Muscle of back (tissue), 13 donors: ENCODE data around the gene ERVW-1. TPM values are rescaled to one million over a fixed set of nuclear protein-coding genes. Genes with fewer than 3 reads are reported as not detected.
"Not testable (repeated sequence)": the region's sequence is repeated elsewhere in the genome, so short reads cannot be mapped to it uniquely, and the experiment has no call there.

Source experiments
- DNase-seq, 3 donors: peaks; one replicate each; pipeline versions ENCODE4 v3.0.0 to v3.0.0-alpha.2; 2013
- long read RNA-seq, 9 donors: transcript quantifications; one replicate each; lab custom pipeline, GENCODE V29; 2026
- polyA plus RNA-seq, 10 donors: library from polyadenylated mRNA; unstranded; fragments of 120-200 nt; gene quantifications; one replicate each; pipeline ENCODE4 v1.2.1, GENCODE V29; 2013; ENCODE audit not compliant: insufficient read length in 10 of 10

ERVW-1 gene, protein sequence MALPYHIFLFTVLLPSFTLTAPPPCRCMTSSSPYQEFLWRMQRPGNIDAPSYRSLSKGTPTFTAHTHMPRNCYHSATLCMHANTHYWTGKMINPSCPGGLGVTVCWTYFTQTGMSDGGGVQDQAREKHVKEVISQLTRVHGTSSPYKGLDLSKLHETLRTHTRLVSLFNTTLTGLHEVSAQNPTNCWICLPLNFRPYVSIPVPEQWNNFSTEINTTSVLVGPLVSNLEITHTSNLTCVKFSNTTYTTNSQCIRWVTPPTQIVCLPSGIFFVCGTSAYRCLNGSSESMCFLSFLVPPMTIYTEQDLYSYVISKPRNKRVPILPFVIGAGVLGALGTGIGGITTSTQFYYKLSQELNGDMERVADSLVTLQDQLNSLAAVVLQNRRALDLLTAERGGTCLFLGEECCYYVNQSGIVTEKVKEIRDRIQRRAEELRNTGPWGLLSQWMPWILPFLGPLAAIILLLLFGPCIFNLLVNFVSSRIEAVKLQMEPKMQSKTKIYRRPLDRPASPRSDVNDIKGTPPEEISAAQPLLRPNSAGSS
- polyA plus RNA-seq, result 1 to 10 TPM in 4 of 10 donors, under 1 TPM in 6; 0.45 to 1.6 (median 0.74) TPM
- long read RNA-seq, donor 1, result 0 reads
- long read RNA-seq, donor 2, partial matches to known transcripts, result 37 of 44 reads
- long read RNA-seq, donor 2, other reads (novel, unspliced or antisense), result 7 of 44 reads
- long read RNA-seq, donor 3, result 0 reads
- long read RNA-seq, donor 4, result 0 reads
- long read RNA-seq, donor 5, result 0 reads
- long read RNA-seq, donor 6, result 0 reads
- long read RNA-seq, donor 7, result 0 reads
- long read RNA-seq, donor 8, partial matches to known transcripts, result 0 of 2 reads
- long read RNA-seq, donor 8, other reads (novel, unspliced or antisense), result 0 of 2 reads
- long read RNA-seq, donor 9, result 0 reads

DNA sequence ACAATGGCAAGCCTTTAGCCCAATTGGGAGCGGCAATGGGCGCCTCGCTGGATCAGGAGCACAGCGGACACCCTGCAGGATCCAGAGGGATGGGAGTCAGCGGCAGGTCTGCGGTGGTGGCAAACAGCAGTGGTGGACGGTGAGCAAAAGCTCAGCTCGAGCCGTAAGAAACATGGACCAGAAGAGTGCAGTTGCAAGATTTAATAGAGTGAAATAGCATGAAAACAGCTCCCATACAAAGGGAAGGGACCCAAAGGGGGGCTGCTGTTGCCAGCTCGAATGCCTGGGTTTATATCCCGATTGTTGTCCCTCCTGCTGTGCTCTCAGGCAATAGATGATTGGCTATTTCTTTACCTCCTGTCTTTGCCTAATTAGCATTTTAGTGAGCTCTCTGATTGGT is at the start of gene ERVW-1:
Gene ERVW-1 (minus strand): TSS at position 266 of the 400 bp plus-strand sequence. CDS start 7,565 bp downstream, outside the sequence.
- DNase-seq, result not testable (repeated sequence)

DNA sequence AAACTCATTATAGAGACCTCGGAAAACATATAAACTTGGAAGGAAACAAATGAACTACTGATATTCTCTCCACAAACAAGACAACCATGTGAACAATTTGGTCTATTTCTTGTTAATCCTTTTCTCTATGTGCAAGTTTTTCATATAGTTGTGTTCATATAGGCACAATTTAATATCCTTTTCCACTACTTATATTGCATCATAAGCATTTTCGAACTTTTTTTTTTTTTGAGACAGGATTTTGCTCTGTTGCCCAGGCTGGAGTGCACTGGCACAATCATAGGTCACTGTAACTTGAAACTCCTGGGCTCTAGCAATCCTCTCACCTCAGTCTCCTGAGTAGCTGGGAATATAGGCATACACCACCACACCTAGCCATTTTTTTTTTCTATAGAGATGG is 45.4 kb upstream of the ERVW-1 start:
- no peak for DNase-seq

DNA sequence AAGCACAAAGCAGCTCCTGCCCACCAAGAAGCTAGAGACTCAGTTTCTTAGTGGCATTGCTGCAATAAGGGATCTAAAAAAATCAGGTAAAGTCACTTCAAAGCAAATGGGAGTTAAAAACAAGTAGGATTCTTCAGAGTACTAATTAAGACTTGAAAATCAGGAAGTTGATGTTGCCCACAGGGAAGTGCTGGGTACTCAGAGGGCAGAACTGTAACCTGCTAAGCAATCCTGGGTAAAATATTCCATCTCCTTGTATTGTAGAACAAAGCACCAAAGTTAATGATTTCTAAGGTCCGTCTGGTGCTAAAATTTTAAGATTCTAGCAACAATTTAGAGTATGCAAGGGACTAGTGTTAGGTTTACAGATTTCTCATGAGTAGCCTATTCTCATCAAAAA is 42.3 kb upstream of the ERVW-1 start:
- DNase-seq, result no peak

DNA sequence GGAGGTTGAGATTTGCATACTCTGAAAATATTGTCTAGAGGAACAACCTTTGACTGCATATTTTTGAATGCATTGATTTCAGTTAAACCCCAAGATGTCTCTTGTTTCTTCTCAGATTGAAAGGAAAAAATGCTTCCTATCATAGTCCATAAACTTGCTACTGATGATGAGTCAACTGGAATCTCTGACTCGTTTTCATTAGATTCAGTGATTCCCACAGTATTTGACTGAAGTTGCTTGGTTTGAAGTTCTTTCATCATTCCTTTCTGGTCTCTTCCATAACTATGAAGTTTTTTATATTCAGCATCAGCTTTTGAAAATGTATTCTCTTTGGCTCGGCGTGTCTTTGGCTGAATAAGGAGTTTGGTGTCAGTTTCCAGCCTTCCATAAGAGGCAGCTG is 39.9 kb upstream of the ERVW-1 start:
- DNase-seq, result peak in 1 of 3 donors; percentile 8

DNA sequence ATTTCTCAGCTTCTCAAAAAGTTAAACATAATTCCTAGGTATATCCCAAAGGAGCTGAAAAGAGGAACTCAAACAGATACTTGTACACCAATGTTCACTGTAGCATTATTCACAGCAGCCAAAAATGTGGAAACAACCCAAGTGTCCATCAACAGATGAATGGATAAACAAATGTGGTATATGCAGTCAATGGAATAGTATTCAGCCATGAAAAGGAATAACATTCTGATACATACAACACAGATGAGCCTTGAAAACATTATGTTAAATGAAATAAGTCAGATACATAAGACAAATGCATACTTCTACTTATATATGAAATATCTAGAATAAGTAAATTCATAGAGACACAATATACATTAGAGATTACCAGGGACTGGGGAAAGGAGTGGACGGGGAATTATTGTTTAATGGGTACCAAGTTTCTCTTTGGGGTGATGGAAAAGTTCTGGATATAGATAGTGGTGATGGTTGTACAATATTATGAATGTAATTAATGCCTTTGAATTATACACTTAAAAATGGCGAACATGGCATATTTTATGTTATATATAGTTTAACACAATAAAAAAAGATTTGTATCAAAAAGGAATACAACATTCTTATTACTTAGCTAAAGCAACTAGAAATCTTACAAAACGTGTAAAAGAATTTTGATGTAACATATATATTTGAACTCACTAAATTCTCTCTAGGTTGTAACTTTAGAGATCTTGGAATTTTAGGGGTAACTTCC is 35.6 kb upstream of the ERVW-1 start:
- no peak for DNase-seq

DNA sequence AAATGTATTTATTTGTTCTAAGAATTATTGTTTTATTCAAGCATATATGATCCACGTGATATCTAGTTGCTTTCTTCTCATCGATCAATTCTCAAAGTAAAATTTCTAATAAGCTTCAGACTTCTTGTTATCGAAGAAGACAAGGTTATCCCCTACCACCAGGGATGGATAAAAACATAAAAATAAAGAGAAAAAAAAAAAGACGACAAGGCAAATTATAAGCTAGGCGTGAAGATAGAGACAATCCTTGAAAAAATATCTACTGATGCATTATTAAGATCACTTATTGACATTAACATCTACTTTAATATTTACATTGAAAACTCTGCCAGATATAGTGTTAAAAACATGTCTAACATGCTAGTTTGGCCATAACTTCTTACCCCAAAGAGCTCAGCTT is 31.2 kb upstream of the ERVW-1 start:
- DNase-seq, result no peak

DNA sequence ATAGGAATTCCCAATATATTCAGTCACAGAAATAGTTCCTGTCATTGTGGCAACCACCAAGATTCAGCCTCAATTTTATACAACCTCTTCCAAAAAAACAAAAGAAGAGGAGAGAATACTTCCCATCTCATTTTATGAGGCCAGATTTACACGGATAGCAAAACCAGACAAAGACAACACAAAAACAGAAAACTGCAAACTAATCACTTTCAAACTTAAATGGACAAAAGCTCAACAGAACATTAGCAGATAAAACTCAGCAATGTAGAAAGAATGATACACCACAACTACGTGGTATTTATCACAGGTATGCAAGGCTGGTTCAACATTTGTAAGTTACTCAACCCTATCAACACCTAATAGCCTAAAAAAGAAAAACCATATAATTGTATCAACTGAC is 28.6 kb upstream of the ERVW-1 start:
- DNase-seq, result no peak

DNA sequence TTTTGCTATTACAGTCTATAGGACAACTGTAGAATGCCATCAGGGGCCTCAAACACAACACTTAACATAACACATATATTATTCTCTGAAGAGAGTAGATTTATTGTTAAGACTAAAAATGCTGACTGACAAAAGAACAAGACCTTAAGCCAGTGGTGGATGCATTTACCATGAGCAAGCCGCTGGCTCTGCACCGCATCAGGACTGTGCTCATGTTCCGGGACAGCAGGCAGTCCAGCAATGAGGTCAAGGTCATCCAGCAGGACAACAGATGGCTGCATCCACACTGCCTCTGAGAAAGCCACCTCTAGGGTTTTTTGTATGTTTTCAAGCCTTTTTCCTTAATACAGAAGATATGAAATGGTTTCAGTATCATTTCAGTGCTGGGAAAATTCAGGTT is 26.8 kb upstream of the ERVW-1 start:
- DNase-seq, result no peak

DNA sequence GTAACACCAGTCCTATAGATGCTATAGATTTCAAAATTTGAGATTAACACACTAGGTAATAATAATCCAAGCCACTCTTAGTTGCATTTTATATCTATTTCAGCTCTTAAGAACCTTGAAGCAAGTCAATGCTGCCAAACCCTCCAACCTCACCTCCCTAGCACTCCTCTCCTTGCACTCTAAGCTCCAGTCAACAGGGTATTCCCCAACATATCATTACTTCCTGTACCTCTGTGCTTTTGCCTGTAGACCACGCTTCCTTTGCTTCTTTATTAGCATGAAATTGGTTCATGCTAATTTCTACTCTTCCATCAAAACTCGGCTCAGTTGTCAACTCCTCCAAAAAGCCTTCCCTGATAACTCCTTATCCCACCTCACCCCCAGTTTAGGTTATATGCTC is 26.0 kb upstream of the ERVW-1 start:
- no peak for DNase-seq

DNA sequence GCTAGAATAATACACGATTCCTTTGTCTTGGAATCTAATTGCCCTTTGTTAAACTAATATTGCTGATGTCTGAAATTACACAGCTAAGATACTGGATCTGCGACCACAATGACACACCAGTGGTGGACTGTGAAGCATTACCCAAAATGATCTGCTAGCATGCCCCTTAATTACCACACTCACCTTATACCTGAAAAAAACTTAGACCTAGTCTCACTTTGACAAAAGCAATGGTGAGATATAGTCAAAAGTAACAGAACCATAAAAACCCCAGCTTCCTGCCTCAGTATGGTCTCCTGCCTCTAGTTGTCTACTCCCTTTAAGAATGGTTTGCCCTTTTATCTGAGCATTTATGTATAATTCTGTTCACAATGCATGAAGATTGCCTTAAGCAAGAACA is 20.8 kb upstream of the ERVW-1 start:
- DNase-seq, result no peak

DNA sequence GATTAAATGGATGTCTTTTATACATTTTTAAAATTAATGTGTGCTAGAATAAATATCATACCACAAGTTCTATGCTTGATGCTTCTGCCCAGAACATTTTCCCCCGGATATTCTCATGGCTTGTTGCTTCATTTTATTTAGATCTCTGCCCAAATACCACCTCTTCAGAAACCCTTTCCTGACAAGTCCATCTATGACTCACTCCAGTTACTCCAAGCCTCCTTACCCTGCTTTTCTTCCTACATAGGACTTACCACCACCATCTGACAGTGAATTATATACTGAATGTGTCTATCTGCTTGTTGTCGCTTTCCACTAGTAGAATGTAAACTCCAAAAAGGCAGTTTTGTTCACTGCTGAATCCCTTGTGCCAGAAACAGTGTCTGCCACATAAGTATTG is 19.1 kb upstream of the ERVW-1 start:
- DNase-seq, result no peak

DNA sequence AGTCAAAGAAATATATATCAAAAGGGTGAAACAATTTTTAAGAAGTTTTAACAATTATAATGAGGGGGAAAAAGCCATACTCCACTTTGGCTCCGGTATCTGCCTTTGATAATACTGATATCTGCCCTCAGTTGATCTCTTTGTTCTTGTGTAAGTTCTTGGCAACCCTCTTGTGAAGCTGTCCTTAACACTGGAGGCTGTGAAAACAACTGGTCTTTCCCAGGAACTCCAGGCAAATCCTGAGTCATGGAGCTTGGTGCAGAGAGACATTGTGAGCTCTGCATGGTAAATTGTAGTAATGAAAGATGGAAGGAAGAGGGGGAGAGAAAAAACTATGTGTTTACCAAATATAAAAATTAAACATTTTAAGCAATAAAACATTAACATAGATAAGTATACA is 11.9 kb upstream of the ERVW-1 start:
- DNase-seq, result no peak

DNA sequence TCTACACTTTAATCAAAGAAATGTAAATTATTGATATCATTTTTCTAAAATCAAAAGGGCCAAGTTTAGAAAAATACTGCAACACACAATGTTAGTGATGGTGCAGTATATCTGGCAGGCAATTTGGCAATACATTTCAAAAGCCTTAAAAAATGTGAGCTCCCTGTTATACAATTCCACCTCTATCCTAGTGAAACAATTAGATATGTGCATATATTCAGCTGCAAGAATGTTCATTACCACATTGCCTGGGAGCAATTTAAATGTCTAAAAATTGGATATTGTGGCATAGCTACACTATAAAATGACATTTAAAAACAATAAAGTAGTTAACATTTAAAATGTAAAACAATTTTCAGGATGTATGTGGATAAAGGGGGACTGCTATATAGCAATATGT is 10.1 kb upstream of the ERVW-1 start:
- no peak for DNase-seq

DNA sequence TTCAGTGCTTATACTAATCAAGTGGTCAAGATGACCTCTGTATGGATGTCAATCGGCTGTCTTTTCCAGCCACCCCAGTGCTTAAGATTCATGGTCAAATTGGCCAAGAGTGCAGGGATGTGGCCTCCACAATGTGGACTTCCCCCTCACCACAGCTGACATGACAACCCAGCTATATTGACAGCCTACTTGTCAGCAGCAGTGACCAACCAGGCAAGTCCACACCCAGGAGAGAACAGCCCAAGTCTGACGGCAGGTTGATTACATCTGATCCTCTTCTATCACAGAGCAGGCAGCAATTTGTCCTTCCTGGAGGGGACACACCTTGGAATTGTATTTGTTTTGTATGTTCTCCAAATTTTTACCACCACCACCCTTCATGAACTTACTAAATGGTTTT is 8.2 kb upstream of the ERVW-1 start:
- no peak for DNase-seq

DNA sequence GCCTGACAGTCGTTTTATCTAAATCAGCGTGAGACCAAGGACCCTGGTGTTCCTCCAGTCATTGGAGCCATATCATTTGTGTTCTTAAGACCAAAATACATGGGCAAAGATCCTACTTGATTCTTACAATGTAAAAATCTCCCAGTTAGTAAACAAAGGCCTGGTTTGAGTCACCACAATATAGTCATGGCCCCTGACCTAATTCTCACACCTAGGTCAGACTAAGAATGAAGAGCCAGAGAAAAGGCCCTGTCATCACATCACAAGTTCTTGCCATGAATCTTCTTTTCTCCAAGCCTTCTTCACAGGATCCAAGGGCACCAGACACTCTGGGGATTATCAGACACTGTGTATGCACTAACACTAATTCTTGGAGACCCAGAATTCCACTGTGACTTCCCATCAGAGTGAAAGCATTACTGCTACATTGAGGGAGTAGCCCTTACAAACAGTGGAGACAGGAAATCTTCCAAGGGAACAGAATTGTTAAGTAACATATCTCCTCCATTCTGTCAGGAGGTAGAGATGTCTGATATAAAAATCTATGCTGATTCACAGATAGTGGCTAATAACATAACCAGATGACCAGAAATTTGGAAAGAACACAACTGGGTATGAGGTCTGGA is 7.6 kb upstream of the ERVW-1 start:
- no peak for DNase-seq

DNA sequence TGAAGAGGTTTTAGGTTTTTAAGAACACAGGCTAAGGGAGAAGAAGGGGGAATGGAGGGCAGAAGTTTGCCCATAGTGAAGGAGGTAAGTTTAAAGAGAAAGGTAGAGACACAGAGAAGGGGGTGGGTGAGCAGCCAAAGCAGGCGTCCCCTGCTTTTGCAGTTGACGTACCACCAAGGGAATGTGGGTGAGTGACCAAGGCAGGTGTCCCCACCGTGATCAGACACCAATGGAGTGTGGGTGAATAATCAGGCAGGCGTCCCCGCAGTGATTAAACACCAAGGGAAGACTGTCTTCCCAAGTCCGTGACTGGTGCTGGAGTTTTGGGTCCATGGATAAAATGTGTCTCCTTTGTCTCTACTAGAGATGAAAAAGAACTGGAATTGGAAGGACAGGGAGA is 6.5 kb upstream of the ERVW-1 start:
- not testable (repeated sequence) for DNase-seq

DNA sequence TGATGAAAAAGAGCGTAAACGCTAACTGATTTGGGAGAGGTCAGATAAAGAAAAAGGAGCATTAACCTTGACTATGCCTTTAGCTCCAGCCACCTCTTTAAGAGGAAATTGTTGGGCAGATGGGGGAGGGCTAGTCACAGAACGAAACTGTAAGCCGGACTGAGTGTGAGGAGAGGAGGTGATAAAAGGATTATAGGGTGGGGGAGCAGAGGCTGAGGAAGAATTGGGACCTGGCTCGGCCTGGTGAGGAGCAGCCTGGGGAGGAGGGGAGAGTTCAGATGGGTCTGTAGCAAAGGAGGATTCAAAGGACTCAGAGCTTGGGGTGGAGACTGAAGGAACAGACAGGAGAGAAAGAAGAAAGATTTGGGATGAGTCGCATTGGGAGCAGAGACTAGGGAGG is 5.9 kb upstream of the ERVW-1 start:
- not testable (repeated sequence) for DNase-seq

DNA sequence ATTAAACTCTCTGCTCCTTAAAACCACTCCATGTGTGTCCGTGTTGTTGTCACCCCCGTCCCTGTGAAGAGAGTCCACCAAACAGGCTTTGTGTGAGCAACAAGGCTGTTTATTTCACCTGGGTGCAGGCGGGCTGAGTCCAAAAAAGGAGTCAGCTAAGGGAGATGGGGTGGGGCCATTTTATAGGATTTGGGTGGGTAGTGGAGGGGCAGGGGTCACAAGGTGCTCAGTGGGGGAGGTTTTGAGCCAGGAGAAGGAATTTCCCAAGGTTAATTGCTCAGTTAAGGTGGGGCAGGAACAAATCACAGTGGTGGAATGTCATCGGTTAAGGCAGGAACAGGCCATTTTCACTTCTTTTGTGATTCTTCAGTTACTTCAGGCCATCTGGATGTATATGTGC is 1.4 kb upstream of the ERVW-1 start:
- not testable (repeated sequence) for DNase-seq

DNA sequence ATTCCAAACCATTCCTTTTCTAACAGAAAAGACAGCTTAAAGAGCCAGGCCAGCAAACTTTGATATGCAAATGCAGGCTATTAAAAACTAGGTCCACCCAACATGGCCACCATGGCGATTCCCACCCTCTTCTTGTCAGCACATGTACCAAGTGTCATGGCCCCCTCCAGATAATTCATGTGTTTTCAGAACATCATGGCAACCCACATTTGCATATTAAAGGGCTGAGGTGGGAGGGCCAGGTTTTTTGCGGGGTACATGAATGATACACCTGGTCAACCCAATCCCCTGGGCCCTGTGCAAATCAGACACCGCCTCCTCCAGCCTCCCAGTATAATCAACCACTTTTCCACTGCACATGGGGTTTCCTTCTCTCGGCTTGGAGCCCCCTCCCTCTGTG is 965 bp upstream of the ERVW-1 start:
- no peak for DNase-seq

DNA sequence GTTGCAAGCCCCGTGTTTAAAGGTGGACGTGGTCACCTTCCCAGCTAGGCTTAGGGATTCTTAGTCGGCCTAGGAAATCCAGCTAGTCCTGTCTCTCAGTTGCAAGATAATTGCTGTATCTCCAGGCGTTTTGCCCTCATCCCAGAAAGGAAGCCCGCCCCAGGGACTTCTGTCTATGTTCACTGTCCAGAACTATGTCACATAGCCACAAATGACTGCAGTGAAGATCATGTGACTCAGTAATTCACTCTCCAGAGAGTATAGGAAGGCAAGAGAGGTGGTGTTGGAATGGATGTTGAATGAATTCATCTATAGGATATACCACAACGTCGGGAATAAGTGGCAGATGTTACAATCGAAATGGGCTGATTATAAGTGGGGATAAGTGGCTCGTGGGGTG is 349 bp upstream of the ERVW-1 start:
- DNase-seq, result no peak

DNA sequence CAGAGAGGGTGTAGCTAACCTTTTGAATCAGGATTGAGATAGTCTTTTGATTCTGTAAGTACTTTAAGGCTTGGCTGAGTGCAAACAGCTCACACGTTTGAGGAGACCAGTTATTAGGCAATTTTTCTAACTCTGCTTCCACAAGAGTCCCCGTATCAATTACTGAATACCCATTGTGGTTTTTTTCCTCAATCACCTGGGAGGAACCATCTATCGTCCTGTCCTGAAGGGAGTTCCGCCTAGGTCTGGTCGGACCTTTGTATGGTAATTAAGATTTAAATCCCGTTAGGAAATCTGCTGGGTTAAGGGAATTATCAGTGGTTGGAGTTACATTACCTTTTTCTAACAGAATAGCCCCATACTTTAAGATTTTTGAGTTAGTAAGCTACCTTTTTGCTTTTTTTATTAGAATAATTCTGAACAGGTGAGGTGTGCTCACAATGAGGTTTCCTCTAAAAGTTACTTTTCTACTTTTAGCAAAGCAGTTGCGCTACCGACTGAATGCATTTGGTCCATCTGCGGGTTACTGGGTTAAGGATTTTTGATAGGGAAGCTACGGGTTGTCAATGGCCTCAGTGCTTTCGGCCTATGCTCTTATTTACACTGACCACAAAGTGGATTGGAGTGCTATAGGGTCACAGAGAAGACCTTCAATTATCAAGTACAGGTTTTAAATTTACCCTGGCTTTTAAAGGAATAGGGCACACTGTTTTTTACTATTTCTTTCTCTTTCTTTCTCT is 1.7 kb downstream of the ERVW-1 start:
- not testable (repeated sequence) for DNase-seq
